ENCODE results near the gene CBX5. TPM values are rescaled to one million over a fixed set of nuclear protein-coding genes. Genes with fewer than 3 reads are reported as not detected.
"Not testable (repeated sequence)": the region's sequence is repeated elsewhere in the genome, so short reads cannot be mapped to it uniquely, and the experiment has no call there.

Gene CBX5
- total RNA-seq, 2 experiments from 2014 or later, result 125 to 128 TPM

DNA sequence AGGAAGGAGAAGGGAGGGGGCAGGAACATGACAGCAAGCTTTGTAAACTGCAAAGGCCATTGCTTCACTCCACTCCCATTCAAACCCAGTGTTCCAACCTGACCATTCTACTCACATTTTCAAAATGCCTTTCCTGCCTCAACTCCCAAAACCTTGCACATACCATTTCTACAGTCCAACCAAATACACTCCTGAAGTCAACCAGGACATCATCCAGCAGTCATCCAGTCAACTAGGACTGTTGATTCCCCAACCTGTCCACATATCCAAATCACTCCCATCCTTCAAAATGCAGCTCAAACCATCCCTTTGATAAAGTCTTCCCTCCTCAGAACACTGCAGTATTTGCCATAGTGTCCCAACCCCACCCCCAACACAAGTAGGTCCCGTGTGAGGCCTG lies 94.0 kb downstream of the CBX5 start:
- intact Hi-C loops (cut with micrococcal nuclease), result no loop called here
- DNase-seq (no peak), ATAC-seq (no peak)
- H3K27me3 Mint-ChIP-seq, result peaks cover 4% of the 10 kb centered on the region
- CTCF ChIA-PET, result interaction anchor here (1.0 to 2.9 kb wide), 4 partner anchors 15 to 154 kb away, joined by 3 to 17 read pairs (median 4); partner anchors contain the start of gene HOXC5
- no peak overlapping the region for H3K27ac Mint-ChIP-seq
- POLR2A ChIA-PET, result interaction anchor here (0.7 kb wide), 1 partner anchor 11 kb away, joined by 3 read pairs; no protein-coding TSS in a partner anchor
- H3K36me3 Mint-ChIP-seq (ENCODE audit: low read depth), result peaks cover 4% of the 10 kb centered on the region
- no peaks in the 10 kb centered on the region for H3K9me3 Mint-ChIP-seq
- TF ChIP-seq, protein P1, sequence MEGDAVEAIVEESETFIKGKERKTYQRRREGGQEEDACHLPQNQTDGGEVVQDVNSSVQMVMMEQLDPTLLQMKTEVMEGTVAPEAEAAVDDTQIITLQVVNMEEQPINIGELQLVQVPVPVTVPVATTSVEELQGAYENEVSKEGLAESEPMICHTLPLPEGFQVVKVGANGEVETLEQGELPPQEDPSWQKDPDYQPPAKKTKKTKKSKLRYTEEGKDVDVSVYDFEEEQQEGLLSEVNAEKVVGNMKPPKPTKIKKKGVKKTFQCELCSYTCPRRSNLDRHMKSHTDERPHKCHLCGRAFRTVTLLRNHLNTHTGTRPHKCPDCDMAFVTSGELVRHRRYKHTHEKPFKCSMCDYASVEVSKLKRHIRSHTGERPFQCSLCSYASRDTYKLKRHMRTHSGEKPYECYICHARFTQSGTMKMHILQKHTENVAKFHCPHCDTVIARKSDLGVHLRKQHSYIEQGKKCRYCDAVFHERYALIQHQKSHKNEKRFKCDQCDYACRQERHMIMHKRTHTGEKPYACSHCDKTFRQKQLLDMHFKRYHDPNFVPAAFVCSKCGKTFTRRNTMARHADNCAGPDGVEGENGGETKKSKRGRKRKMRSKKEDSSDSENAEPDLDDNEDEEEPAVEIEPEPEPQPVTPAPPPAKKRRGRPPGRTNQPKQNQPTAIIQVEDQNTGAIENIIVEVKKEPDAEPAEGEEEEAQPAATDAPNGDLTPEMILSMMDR (IDR thresholded peaks at IDR 0.05), result no peak
- no peak overlapping the region for H3K4me3 Mint-ChIP-seq
- peaks cover 16% of the 10 kb centered on the region for H3K4me1 Mint-ChIP-seq (ENCODE audit: low read depth)

DNA sequence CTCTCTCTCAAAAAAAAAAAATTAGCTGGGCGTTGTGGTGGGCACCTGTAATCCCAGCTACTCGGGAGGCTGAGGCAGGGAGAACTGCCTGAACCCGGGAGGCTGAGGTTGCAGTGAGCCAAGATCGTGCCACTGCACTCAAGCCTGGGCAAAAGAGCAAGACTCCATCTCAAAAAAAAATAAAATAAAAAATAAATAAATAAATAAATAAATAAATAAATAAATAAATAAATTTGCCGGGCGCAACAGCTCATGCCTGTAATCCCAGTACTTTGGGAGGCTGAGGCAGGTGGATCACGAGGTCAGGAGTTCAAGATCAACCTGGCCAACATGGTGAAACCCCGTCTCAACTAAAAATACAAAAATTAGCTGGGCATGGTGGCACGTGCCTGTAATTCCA lies 94.6 kb downstream of the CBX5 start:
- ATAC-seq; DNase-seq; H3K27ac Mint-ChIP-seq; H3K36me3 Mint-ChIP-seq (ENCODE audit: low read depth); H3K4me3 Mint-ChIP-seq; intact Hi-C loops (cut with micrococcal nuclease); H3K9me3 Mint-ChIP-seq; H3K27me3 Mint-ChIP-seq: not testable (repeated sequence)
- ChIA-PET CTCF (interaction anchor here (1.5 to 2.9 kb wide), 2 partner anchors 16 to 152 kb away, joined by 7 to 17 read pairs; partner anchors contain the start of gene HOXC5), POLR2A (interaction anchor here (0.6 kb wide), 1 partner anchor 366 kb away, joined by 3 read pairs; no protein-coding TSS in a partner anchor)
- H3K4me1 Mint-ChIP-seq (ENCODE audit: low read depth), result peaks cover 16% of the 10 kb centered on the region

DNA sequence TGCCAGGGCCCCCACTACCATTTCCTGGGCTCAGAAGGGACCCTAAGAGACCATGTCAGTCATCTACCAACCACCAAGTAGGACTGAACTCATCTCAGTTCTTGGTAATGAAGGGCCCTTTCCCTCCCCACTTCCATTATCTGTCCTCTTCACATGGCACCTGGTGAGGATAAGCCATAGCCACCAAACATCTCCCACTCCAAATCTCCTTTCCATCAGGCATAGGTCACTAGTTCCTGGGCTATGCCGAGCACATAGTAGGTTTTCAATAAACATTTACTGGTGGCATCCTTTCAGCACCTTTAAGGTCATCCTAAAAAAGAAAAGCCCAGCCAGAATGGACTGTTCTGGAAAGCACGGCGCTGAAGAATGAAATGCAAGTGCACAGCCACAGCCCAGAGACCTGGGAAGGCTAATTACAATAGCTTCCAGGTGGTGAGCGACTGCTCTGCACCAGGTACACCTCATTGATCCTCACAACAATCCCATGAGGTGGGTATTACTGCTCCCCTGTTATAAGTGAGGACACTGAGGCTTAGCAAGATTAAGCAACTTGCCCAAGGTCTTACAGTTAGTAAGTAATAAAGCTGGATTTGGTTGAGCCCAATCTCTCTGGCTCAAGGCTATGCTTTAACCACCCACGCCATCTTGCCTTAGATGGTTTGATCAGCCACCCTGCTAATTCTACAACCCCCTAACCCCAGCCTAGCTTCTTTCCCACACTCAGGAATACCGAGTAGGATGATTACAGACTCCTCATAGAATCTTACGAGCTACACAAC lies 95.7 kb downstream of the CBX5 start:
- Mint-ChIP-seq H3K36me3 (ENCODE audit: low read depth) (peaks cover 4% of the 10 kb centered on the region), H3K27ac (no peak overlapping the region), H3K4me3 (no peak overlapping the region), H3K27me3 (no peaks in the 10 kb centered on the region), H3K9me3 (no peaks in the 10 kb centered on the region), H3K4me1 (ENCODE audit: low read depth) (peaks cover 14% of the 10 kb centered on the region)
- DNase-seq (no peak), ATAC-seq (no peak)
- TF ChIP-seq, protein P1 (IDR thresholded peaks at IDR 0.05), result no peak
- CTCF ChIA-PET, result interaction anchor here (1.5 kb wide), 1 partner anchor 151 kb away, joined by 7 read pairs; the partner anchor contains the start of gene HOXC5
- POLR2A ChIA-PET, result interaction anchor here (0.8 kb wide), 1 partner anchor 151 kb away, joined by 4 read pairs; the partner anchor contains the start of gene HOXC5
- intact Hi-C loops (cut with micrococcal nuclease), result no loop called here

DNA sequence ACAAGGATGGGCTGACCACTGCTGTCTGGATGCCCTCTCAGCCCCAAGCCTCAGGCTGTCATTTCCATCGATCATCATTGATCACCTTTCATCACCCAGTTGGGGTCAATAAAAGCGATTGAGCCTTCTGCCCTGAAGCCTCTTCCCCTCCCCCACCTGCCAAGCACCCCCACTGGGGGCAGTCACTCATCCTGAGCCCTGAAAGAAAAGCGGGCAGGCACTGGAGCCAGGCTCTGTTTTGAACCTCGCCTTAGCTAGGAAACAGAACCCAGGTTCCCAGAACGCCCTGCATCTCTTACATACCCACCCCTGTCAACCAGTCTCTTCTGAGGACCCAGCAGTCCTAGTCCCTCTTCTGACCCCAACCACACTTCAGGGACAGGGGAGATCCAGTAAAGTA lies 96.9 kb downstream of the CBX5 start:
- Mint-ChIP-seq H3K27ac (no peak overlapping the region), H3K4me3 (no peak overlapping the region), H3K9me3 (no peaks in the 10 kb centered on the region), H3K36me3 (ENCODE audit: low read depth) (peaks cover 4% of the 10 kb centered on the region), H3K27me3 (no peaks in the 10 kb centered on the region), H3K4me1 (ENCODE audit: low read depth) (peaks cover 11% of the 10 kb centered on the region)
- ChIA-PET POLR2A (interaction anchor here (0.6 to 1.1 kb wide), 2 partner anchors 13 to 151 kb away, joined by 3 read pairs; no protein-coding TSS in a partner anchor), CTCF (no interaction called here)
- TF ChIP-seq, protein P1 (IDR thresholded peaks at IDR 0.05), result no peak
- DNase-seq (no peak), ATAC-seq (no peak)
- intact Hi-C loops (cut with micrococcal nuclease), result no loop called here

DNA sequence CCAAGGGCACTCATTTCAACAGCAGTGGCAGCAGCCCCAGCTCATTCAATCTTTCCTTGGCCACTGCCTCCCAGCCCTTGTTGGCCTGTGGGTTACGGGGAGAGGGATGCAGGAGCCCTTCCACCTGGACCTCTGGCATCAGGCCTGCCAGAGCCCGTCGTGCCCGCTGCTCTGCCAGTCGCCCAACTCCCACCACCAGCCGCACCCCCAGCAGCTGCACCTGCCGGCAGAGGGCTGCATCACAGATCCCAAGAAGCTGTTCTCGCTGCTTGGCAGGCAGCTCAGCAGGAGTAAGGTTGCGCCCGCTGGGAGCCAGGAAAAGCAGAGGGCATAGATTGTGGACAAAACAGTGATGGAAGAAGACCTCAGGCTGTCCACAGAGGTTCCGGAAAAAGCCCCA lies 97.8 kb downstream of the CBX5 start:
- Mint-ChIP-seq H3K27me3 (no peaks in the 10 kb centered on the region), H3K4me3 (no peak overlapping the region), H3K27ac (no peak overlapping the region), H3K4me1 (ENCODE audit: low read depth) (peaks cover 2% of the 10 kb centered on the region), H3K36me3 (ENCODE audit: low read depth) (peaks cover 4% of the 10 kb centered on the region), H3K9me3 (no peaks in the 10 kb centered on the region)
- ATAC-seq (no peak), DNase-seq (no peak)
- intact Hi-C loops (cut with micrococcal nuclease), result no loop called here
- ChIA-PET CTCF (no interaction called here), POLR2A (interaction anchor here (0.8 kb wide), 1 partner anchor 26 kb away, joined by 3 read pairs; no protein-coding TSS in a partner anchor)
- TF ChIP-seq, protein P1 (IDR thresholded peaks at IDR 0.05), result no peak

Other genes starting within 250 kb of the CBX5 start
- gene HOXC5, start 247.1 kb downstream of the CBX5 start, total RNA-seq, result not detected
- 1 to 10 TPM in 1 of 2 experiments, under 1 TPM in 1; 0.89 to 1.2 TPM for gene HOXC4, start 226.3 kb downstream of the CBX5 start, total RNA-seq
- 10 to 100 TPM; 20.1 to 23.9 TPM for gene SMUG1, start 91.1 kb downstream of the CBX5 start, total RNA-seq
- gene HNRNPA1, start 604 bp upstream of the CBX5 start, total RNA-seq, result 1,000 to 10,000 TPM; 2,224 to 2,338 TPM
- gene NFE2, start 20.9 kb upstream of the CBX5 start, total RNA-seq, result not detected
- 10 to 100 TPM; 75.8 to 78.4 TPM for gene COPZ1, start 45.0 kb upstream of the CBX5 start, total RNA-seq
- not detected for gene GPR84, start 84.4 kb upstream of the CBX5 start, total RNA-seq
- gene ZNF385A, start 104.6 kb upstream of the CBX5 start, total RNA-seq, result 1 to 10 TPM; 1.1 to 2.5 TPM
- 10 to 100 TPM; 35.2 to 36.6 TPM for gene ITGA5, start 139.1 kb upstream of the CBX5 start, total RNA-seq
- 1 to 10 TPM; 6.9 to 9.4 TPM for gene GTSF1, start 193.5 kb upstream of the CBX5 start, total RNA-seq
- gene NCKAP1L, start 217.6 kb upstream of the CBX5 start, total RNA-seq, result 10 to 100 TPM; 87.6 to 92.9 TPM

Measured in activated CD8-positive, alpha-beta T cell treated with anti-CD3 and anti-CD28 coated beads for 36 hours (primary cell).